GM23338 (cell line): ENCODE data around the gene CACNG1. TPM values are rescaled to one million over a fixed set of nuclear protein-coding genes. Genes with fewer than 3 reads are reported as not detected.

Experiments used
- ATAC-seq: fragments of 200-7000 bp; cut with Tn5 transposase; 3 replicates; pipeline ENCODE4 v1.9.1; 2020
- DNase-seq: peaks from one replicate; pipeline ENCODE4 v3.0.0-alpha.2; 2015; ENCODE audit warnings: low spot score
- H2AFZ ChIP-seq: fragments of 200-600 bp; sonication (generic); 2 replicates; pipeline ENCODE4 v1.8.0; 2016; ENCODE audit warnings: antibody characterized with exemption, mild to moderate bottlenecking, moderate library complexity
- H3F3A ChIP-seq: fragments of 200-600 bp; sonication (generic); replicated peaks from 2 replicates; pipeline ENCODE4 v1.8.0; 2017; ENCODE audit warnings: antibody characterized with exemption, mixed run types, low read depth
- H3K27ac ChIP-seq: fragments of 200-600 bp; sonication (generic); 2 replicates; pipeline ENCODE4 v1.6.1; 2016; ENCODE audit warnings: low read depth
- H3K27me3 ChIP-seq: fragments of 200-600 bp; sonication (generic); 2 replicates; pipeline ENCODE4 v1.8.0; 2016; ENCODE audit warnings: mild to moderate bottlenecking, mixed run types, moderate library complexity; ENCODE audit not compliant: insufficient read depth
- H3K36me3 ChIP-seq: fragments of 200-600 bp; sonication (generic); 2 replicates; pipeline ENCODE4 v1.8.0; 2016; ENCODE audit warnings: mild to moderate bottlenecking; ENCODE audit not compliant: insufficient read depth
- H3K4me1 ChIP-seq: fragments of 200-600 bp; sonication (generic); 2 replicates; pipeline ENCODE4 v1.8.0; 2016; ENCODE audit warnings: mild to moderate bottlenecking, moderate library complexity; ENCODE audit not compliant: insufficient read depth
- H3K4me2 ChIP-seq: fragments of 200-600 bp; sonication (generic); 2 replicates; pipeline ENCODE4 v1.7.1; 2017; ENCODE audit warnings: mixed run types
- H3K4me3 ChIP-seq: fragments of 200-600 bp; sonication (generic); 2 replicates; pipeline ENCODE4 v1.6.1; 2016; ENCODE audit warnings: mixed run types
- H3K79me2 ChIP-seq: fragments of 200-600 bp; sonication (generic); replicated peaks from 2 replicates; pipeline ENCODE4 v1.8.0; 2017; ENCODE audit warnings: mild to moderate bottlenecking; ENCODE audit not compliant: insufficient read depth
- H3K9me2 ChIP-seq: fragments of 200-600 bp; sonication (generic); 2 replicates; pipeline ENCODE4 v1.8.0; 2017; ENCODE audit not compliant: insufficient read depth
- H4K20me1 ChIP-seq: fragments of 200-600 bp; sonication (generic); replicated peaks from 2 replicates; pipeline ENCODE4 v1.8.0; 2017; ENCODE audit warnings: mild to moderate bottlenecking; ENCODE audit not compliant: insufficient read depth
- H3K27ac Mint-ChIP-seq: 2 replicates; pipeline ENCODE4 v1.8.0; 2020; ENCODE audit warnings: inconsistent platforms, mild to moderate bottlenecking, moderate library complexity, mixed read lengths
- H3K27me3 Mint-ChIP-seq: 3 replicates; pipeline ENCODE4 v1.8.0; 2022; ENCODE audit warnings: low read depth, mild to moderate bottlenecking, moderate library complexity, mixed read lengths, inconsistent platforms; ENCODE audit not compliant: insufficient read depth, poor library complexity
- H3K36me3 Mint-ChIP-seq: 3 replicates; pipeline ENCODE4 v1.8.0; 2021; ENCODE audit warnings: low read depth, mild to moderate bottlenecking, inconsistent platforms, moderate library complexity, mixed read lengths
- H3K4me1 Mint-ChIP-seq: 3 replicates; pipeline ENCODE4 v1.8.0; 2020; ENCODE audit warnings: mild to moderate bottlenecking, inconsistent platforms, mixed read lengths
- H3K4me3 Mint-ChIP-seq: 3 replicates; pipeline ENCODE4 v1.8.0; 2021; ENCODE audit warnings: moderate library complexity, mild to moderate bottlenecking, inconsistent platforms, mixed read lengths
- H3K9me3 Mint-ChIP-seq: 3 replicates; pipeline ENCODE4 v1.8.0; 2020; ENCODE audit warnings: moderate library complexity, mild to moderate bottlenecking, inconsistent platforms, mixed read lengths
- CREB1 ChIP-seq: fragments of 250-450 bp; sonication (Bioruptor Pico); IDR thresholded peaks from 2 replicates; pipeline ENCODE4 v1.5.0; 2020; ENCODE audit warnings: low read depth, mild to moderate bottlenecking, moderate library complexity
- EZH2 ChIP-seq: fragments of 200-600 bp; sonication (generic); IDR thresholded peaks from one replicate; pipeline ENCODE4 v1.8.0; 2017; ENCODE audit warnings: antibody characterized with exemption, mild to moderate bottlenecking, low read depth; ENCODE audit not compliant: unreplicated experiment
- EZH2phosphoT487 ChIP-seq: fragments of 200-600 bp; sonication (generic); IDR thresholded peaks from one replicate; pipeline ENCODE4 v1.8.1; 2018; ENCODE audit warnings: antibody characterized with exemption; ENCODE audit not compliant: unreplicated experiment
- JUNB ChIP-seq: IDR thresholded peaks from one replicate; pipeline ENCODE4 v1.6.1; 2016; ENCODE audit warnings: antibody characterized with exemption; ENCODE audit not compliant: unreplicated experiment
- NANOG ChIP-seq: IDR thresholded peaks from 2 replicates; pipeline ENCODE4 v1.6.1; 2016; ENCODE audit warnings: antibody characterized with exemption, borderline replicate concordance
- POLR2AphosphoS5 ChIP-seq: IDR thresholded peaks from 2 replicates; pipeline ENCODE4 v1.6.1; 2016; ENCODE audit warnings: antibody characterized with exemption, low read depth
- STAT1 ChIP-seq: IDR thresholded peaks from one replicate; pipeline ENCODE4 v1.6.1; 2016; ENCODE audit warnings: antibody characterized with exemption; ENCODE audit not compliant: unreplicated experiment
- ZNF114 ChIP-seq: fragments of 250-450 bp; sonication (Bioruptor Pico); IDR thresholded peaks from 2 replicates; pipeline ENCODE4 v1.5.0; 2020; ENCODE audit warnings: mild to moderate bottlenecking, moderate library complexity
- ZNF331 ChIP-seq: fragments of 250-450 bp; sonication (Bioruptor Pico); IDR thresholded peaks from 2 replicates; pipeline ENCODE4 v1.5.0; 2020; ENCODE audit warnings: low read depth, mild to moderate bottlenecking, moderate library complexity
- polyA plus RNA-seq: library from polyadenylated mRNA; unstranded; fragments of >200 nt; fragmentation: Nextera tagmentation; extraction: Ambion mirVana; gene quantifications from 2 replicates; pipeline ENCODE4 v1.2.1, GENCODE V29; 2016
- total RNA-seq: library from RNA; depleted of rRNA; stranded (reverse); fragments of >200 nt; shearing (Covaris generic); gene quantifications from 2 replicates; pipeline ENCODE4 v1.2.3, GENCODE V29; 2014
- TF ChIP-seq, protein P1 (sequence below): IDR thresholded peaks from 2 replicates; pipeline ENCODE4 v1.6.1; 2016; ENCODE audit warnings: antibody characterized with exemption
- TF ChIP-seq, protein P2 (sequence below): fragments of 250-450 bp; sonication (Bioruptor Pico); IDR thresholded peaks from 2 replicates; pipeline ENCODE4 v1.5.0; 2020; ENCODE audit warnings: mild to moderate bottlenecking, moderate library complexity
- TF ChIP-seq, protein P3 (sequence below), 2 experiments: fragments of 200-600 bp in 1 of 2; sonication (generic) in 1 of 2; conservative IDR thresholded peaks; 2 replicates each; pipeline versions ENCODE4 v1.5.1 to v1.6.1; 2016 to 2017; ENCODE audit warnings: antibody characterized with exemption in 2 of 2, low read depth in 2 of 2, mild to moderate bottlenecking in 2 of 2, moderate library complexity in 1 of 2
- TF ChIP-seq, protein P4 (sequence below): IDR thresholded peaks from one replicate; pipeline ENCODE4 v1.6.1; 2018; ENCODE audit warnings: antibody characterized with exemption; ENCODE audit not compliant: unreplicated experiment

Gene CACNG1
- total and polyA plus RNA-seq, 2 experiments from 2014 or later, result not detected

DNA sequence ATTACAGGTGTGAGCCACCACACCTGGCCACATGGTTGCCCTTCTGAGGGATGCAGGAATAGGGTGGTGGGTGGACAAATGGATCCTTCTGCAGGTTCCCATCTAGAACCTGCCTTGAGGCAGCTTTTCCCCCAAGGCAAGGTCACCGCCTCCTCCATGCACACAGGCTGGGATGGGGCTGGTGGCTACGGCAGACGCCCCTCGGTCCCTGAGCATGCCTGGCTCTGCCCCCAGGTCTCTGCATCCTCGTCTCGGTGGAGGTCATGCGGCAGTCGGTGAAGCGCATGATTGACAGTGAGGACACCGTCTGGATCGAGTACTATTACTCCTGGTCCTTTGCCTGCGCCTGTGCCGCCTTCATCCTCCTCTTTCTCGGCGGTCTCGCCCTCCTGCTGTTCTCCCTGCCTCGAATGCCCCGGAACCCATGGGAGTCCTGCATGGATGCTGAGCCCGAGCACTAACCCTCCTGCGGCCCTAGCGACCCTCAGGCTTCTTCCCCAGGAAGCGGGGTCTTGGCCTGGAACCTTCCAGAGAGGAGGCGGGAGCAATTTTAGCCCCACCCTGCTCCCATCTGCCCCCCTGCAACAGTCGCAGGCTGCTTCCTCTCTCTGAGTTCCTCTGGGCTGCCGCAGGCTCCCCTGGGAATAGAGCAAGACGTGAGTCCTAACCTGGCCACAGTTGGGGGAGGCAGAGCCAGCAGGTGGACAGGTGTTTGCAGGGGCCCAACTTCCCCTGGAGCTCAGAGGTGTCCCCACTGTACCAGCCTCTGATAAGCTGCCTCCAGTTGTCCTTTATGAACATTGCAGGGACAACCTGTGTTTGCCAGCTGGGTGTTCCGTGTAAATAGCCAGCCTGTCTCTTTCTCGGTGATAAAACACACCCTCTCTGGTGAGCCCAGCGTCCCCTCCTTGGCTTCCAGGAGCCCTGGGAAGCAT, 11.7 kb downstream of the CACNG1 start:
- Histone ChIP-seq H2AFZ (no peak overlapping the region), H3K9me2 (no peaks in the 10 kb centered on the region), H3K4me3 (no peak overlapping the region), H3K36me3 (no peaks in the 10 kb centered on the region), H3K4me2 (no peak overlapping the region), H3K27me3 (no peaks in the 10 kb centered on the region), H3F3A (no peaks in the 10 kb centered on the region), H3K79me2 (no peaks in the 10 kb centered on the region), H3K4me1 (no peaks in the 10 kb centered on the region), H4K20me1 (no peaks in the 10 kb centered on the region), H3K27ac (no peak overlapping the region)
- ATAC-seq, result 0 out of 3 replicates have a peak, but pooled peaks have one; percentile 22
- no peak for TF ChIP-seq EZH2phosphoT487
- TF ChIP-seq JUNB, result no peak
- TF ChIP-seq, protein P1, sequence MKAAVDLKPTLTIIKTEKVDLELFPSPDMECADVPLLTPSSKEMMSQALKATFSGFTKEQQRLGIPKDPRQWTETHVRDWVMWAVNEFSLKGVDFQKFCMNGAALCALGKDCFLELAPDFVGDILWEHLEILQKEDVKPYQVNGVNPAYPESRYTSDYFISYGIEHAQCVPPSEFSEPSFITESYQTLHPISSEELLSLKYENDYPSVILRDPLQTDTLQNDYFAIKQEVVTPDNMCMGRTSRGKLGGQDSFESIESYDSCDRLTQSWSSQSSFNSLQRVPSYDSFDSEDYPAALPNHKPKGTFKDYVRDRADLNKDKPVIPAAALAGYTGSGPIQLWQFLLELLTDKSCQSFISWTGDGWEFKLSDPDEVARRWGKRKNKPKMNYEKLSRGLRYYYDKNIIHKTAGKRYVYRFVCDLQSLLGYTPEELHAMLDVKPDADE, result no peak
- TF ChIP-seq STAT1, result no peak
- TF ChIP-seq ZNF331 (CRISPR knock-in tag), result no peak
- TF ChIP-seq, protein P2, sequence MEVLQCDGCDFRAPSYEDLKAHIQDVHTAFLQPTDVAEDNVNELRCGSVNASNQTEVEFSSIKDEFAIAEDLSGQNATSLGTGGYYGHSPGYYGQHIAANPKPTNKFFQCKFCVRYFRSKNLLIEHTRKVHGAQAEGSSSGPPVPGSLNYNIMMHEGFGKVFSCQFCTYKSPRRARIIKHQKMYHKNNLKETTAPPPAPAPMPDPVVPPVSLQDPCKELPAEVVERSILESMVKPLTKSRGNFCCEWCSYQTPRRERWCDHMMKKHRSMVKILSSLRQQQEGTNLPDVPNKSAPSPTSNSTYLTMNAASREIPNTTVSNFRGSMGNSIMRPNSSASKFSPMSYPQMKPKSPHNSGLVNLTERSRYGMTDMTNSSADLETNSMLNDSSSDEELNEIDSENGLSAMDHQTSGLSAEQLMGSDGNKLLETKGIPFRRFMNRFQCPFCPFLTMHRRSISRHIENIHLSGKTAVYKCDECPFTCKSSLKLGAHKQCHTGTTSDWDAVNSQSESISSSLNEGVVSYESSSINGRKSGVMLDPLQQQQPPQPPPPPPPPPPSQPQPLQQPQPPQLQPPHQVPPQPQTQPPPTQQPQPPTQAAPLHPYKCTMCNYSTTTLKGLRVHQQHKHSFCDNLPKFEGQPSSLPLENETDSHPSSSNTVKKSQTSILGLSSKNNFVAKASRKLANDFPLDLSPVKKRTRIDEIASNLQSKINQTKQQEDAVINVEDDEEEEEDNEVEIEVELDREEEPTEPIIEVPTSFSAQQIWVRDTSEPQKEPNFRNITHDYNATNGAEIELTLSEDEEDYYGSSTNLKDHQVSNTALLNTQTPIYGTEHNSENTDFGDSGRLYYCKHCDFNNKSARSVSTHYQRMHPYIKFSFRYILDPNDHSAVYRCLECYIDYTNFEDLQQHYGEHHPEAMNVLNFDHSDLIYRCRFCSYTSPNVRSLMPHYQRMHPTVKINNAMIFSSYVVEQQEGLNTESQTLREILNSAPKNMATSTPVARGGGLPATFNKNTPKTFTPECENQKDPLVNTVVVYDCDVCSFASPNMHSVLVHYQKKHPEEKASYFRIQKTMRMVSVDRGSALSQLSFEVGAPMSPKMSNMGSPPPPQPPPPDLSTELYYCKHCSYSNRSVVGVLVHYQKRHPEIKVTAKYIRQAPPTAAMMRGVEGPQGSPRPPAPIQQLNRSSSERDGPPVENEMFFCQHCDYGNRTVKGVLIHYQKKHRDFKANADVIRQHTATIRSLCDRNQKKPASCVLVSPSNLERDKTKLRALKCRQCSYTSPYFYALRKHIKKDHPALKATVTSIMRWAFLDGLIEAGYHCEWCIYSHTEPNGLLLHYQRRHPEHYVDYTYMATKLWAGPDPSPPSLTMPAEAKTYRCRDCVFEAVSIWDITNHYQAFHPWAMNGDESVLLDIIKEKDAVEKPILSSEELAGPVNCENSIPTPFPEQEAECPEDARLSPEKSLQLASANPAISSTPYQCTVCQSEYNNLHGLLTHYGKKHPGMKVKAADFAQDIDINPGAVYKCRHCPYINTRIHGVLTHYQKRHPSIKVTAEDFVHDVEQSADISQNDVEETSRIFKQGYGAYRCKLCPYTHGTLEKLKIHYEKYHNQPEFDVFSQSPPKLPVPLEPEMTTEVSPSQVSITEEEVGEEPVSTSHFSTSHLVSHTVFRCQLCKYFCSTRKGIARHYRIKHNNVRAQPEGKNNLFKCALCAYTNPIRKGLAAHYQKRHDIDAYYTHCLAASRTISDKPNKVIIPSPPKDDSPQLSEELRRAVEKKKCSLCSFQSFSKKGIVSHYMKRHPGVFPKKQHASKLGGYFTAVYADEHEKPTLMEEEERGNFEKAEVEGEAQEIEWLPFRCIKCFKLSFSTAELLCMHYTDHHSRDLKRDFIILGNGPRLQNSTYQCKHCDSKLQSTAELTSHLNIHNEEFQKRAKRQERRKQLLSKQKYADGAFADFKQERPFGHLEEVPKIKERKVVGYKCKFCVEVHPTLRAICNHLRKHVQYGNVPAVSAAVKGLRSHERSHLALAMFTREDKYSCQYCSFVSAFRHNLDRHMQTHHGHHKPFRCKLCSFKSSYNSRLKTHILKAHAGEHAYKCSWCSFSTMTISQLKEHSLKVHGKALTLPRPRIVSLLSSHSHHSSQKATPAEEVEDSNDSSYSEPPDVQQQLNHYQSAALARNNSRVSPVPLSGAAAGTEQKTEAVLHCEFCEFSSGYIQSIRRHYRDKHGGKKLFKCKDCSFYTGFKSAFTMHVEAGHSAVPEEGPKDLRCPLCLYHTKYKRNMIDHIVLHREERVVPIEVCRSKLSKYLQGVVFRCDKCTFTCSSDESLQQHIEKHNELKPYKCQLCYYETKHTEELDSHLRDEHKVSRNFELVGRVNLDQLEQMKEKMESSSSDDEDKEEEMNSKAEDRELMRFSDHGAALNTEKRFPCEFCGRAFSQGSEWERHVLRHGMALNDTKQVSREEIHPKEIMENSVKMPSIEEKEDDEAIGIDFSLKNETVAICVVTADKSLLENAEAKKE, result no peak
- TF ChIP-seq POLR2AphosphoS5, result no peak
- TF ChIP-seq ZNF114 (CRISPR knock-in tag), result no peak
- no peak for TF ChIP-seq EZH2
- TF ChIP-seq, protein P3, sequence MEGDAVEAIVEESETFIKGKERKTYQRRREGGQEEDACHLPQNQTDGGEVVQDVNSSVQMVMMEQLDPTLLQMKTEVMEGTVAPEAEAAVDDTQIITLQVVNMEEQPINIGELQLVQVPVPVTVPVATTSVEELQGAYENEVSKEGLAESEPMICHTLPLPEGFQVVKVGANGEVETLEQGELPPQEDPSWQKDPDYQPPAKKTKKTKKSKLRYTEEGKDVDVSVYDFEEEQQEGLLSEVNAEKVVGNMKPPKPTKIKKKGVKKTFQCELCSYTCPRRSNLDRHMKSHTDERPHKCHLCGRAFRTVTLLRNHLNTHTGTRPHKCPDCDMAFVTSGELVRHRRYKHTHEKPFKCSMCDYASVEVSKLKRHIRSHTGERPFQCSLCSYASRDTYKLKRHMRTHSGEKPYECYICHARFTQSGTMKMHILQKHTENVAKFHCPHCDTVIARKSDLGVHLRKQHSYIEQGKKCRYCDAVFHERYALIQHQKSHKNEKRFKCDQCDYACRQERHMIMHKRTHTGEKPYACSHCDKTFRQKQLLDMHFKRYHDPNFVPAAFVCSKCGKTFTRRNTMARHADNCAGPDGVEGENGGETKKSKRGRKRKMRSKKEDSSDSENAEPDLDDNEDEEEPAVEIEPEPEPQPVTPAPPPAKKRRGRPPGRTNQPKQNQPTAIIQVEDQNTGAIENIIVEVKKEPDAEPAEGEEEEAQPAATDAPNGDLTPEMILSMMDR (conservative IDR thresholded peaks at IDR 0.05; ENCODE audit: low read depth in 2 of 2), result no peak
- TF ChIP-seq NANOG, result no peak
- TF ChIP-seq CREB1 (CRISPR knock-in tag), result no peak
- TF ChIP-seq, protein P4, sequence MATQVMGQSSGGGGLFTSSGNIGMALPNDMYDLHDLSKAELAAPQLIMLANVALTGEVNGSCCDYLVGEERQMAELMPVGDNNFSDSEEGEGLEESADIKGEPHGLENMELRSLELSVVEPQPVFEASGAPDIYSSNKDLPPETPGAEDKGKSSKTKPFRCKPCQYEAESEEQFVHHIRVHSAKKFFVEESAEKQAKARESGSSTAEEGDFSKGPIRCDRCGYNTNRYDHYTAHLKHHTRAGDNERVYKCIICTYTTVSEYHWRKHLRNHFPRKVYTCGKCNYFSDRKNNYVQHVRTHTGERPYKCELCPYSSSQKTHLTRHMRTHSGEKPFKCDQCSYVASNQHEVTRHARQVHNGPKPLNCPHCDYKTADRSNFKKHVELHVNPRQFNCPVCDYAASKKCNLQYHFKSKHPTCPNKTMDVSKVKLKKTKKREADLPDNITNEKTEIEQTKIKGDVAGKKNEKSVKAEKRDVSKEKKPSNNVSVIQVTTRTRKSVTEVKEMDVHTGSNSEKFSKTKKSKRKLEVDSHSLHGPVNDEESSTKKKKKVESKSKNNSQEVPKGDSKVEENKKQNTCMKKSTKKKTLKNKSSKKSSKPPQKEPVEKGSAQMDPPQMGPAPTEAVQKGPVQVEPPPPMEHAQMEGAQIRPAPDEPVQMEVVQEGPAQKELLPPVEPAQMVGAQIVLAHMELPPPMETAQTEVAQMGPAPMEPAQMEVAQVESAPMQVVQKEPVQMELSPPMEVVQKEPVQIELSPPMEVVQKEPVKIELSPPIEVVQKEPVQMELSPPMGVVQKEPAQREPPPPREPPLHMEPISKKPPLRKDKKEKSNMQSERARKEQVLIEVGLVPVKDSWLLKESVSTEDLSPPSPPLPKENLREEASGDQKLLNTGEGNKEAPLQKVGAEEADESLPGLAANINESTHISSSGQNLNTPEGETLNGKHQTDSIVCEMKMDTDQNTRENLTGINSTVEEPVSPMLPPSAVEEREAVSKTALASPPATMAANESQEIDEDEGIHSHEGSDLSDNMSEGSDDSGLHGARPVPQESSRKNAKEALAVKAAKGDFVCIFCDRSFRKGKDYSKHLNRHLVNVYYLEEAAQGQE, result no peak
- Mint-ChIP-seq H3K4me3 (no peak overlapping the region), H3K36me3 (no peaks in the 10 kb centered on the region), H3K4me1 (no peaks in the 10 kb centered on the region), H3K27ac (no peak overlapping the region), H3K9me3 (no peaks in the 10 kb centered on the region; the same call in 2 of the 3 replicates), H3K27me3 (peaks cover 2% of the 10 kb centered on the region)
- no peak for DNase-seq
